Measurements from ENCODE around the gene TMEM86A. TPM values are rescaled to one million over a fixed set of nuclear protein-coding genes. Genes with fewer than 3 reads are reported as not detected.
"Not testable (repeated sequence)": the region's sequence is repeated elsewhere in the genome, so short reads cannot be mapped to it uniquely, and the experiment has no call there.

TMEM86A gene
- total and polyA plus RNA-seq, 2 of the 13 experiments (the other 11 are each of a cell fraction or from before 2014, with no cell fraction given), result 0.03 to 0.07 TPM

DNA sequence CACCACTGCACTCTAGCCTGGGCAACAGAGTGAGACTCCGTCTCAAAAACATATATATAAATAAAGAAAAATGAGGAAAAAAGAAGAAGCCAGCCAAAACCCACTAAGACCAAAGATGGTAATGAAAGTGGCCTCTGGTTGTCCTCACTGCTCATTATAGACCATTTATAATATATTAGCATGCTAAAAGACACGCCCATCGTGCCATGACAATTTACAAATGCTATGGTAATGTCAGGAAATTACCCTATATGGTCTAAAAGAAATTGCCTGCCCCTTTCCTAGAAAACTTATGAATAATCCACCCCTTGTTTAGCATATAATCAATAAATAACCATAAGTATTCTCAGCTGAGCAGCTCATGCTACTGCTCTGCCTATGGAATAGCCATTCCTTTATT, 16.1 kb upstream of the TMEM86A start (continued):
- TF ChIP-seq, protein P1, sequence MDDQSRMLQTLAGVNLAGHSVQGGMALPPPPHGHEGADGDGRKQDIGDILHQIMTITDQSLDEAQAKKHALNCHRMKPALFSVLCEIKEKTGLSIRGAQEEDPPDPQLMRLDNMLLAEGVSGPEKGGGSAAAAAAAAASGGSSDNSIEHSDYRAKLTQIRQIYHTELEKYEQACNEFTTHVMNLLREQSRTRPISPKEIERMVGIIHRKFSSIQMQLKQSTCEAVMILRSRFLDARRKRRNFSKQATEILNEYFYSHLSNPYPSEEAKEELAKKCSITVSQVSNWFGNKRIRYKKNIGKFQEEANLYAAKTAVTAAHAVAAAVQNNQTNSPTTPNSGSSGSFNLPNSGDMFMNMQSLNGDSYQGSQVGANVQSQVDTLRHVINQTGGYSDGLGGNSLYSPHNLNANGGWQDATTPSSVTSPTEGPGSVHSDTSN (CRISPR knock-in tag; IDR thresholded peaks at IDR 0.05; ENCODE audit: borderline replicate concordance), result no peak

DNA sequence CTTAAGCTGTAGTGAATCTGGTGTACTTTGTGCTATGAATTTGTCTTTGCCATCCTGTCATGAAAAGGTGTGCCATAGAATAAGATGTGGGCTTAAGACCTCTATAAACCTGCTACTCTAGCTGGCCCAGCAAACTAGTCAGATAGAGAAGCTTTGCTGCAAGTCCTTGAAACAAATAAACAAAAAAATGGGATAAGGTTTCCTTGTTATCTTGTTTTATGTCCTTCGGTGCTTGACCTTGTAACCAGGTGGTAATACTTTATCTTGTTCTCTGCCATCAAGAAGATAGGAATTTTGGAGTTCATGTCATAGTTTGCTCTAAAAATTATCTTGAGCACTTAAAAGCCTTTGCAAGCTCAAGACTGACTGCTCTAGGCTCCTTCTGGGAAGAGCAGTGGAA, 14.3 kb upstream of the TMEM86A start:
- in situ Hi-C loops (cut with HindIII; ENCODE audit: extremely low pct_ligation_motif_present, low pct_unique_long_range_greater_than_20kb) (no loop called here), intact Hi-C loops (cut with micrococcal nuclease; ENCODE audit: unreplicated experiment) (no loop called here)
- Histone ChIP-seq H3K36me3 (replicated peaks in 1 of 2; ENCODE audit: control insufficient read depth in 1 of 2, insufficient read depth in 2 of 2, low read length in 2 of 2) (no peaks in the 10 kb centered on the region), H3K27ac (ENCODE audit: extremely low read length, insufficient read depth, low read length) (no peak overlapping the region), H3K4me1 (ENCODE audit: insufficient read depth, low read length) (peaks cover 13% of the 10 kb centered on the region), H3K9me3 (ENCODE audit: low read length) (no peaks in the 10 kb centered on the region), H3K27me3 (ENCODE audit: control insufficient read depth in 1 of 2, insufficient read depth in 2 of 2, low read length in 2 of 2) (peaks cover 2 to 8% of the 10 kb centered on the region in 2 experiments; a peak in 2 of 5 replicates), H3K9ac (ENCODE audit: insufficient read depth, low read depth, low read length) (no peak overlapping the region), H4K20me1 (ENCODE audit: insufficient read depth, low read length) (no peaks in the 10 kb centered on the region), H3K4me2 (ENCODE audit: low read depth, low read length) (no peak overlapping the region), H3K79me2 (ENCODE audit: insufficient read depth, low read length) (no peaks in the 10 kb centered on the region), H3K4me3 (replicated peaks in 1 of 3; ENCODE audit: insufficient read depth in 1 of 3, low read depth in 2 of 3, low read length in 3 of 3) (no peak overlapping the region), H2AFZ (ENCODE audit: low read length) (no peak overlapping the region)
- BruUV-seq (replicated peaks), result no TSS peak
- FAIRE-seq, result no peak
- CTCF ChIA-PET (ENCODE audit: low intra/inter-chr PET ratio, low total read pairs), result no interaction called here
- POLR2A ChIA-PET, result no interaction called here
- TF ChIP-seq ZNF343 (CRISPR knock-in tag; IDR thresholded peaks at IDR 0.05) (no peak), ZNF225 (CRISPR knock-in tag; IDR thresholded peaks at IDR 0.05) (no peak), PAF1 (CRISPR knock-in tag; IDR thresholded peaks at IDR 0.05) (no peak), MEIS1 (CRISPR knock-in tag; IDR thresholded peaks at IDR 0.05; ENCODE audit: borderline replicate concordance) (no peak), TBL1XR1 (IDR thresholded peaks at IDR 0.05; ENCODE audit: borderline replicate concordance, low read length, partially characterized antibody) (no peak), KDM4B (CRISPR knock-in tag; IDR thresholded peaks at IDR 0.05) (no peak), ARNT2 (CRISPR knock-in tag; IDR thresholded peaks at IDR 0.05; ENCODE audit: low read depth) (no peak), IKZF1 (IDR thresholded peaks at IDR 0.05) (no peak), ZNF703 (CRISPR knock-in tag; IDR thresholded peaks at IDR 0.05; ENCODE audit: borderline replicate concordance) (no peak), SMARCC2 (IDR thresholded peaks at IDR 0.05) (no peak), ZNF382 (CRISPR knock-in tag; IDR thresholded peaks at IDR 0.05; ENCODE audit: borderline replicate concordance) (no peak), ZNF496 (CRISPR knock-in tag; IDR thresholded peaks at IDR 0.05; ENCODE audit: insufficient replicate concordance) (no peak)
- TF ChIP-seq, protein P1 (CRISPR knock-in tag; IDR thresholded peaks at IDR 0.05; ENCODE audit: borderline replicate concordance), result no peak
- no peak for ATAC-seq
- 41% methylated on average over 1 of the region's 1 CpG for WGBS (ENCODE audit: low lambda C conversion rate)
- DNase-seq (ENCODE audit: low spot score), result no peak

DNA sequence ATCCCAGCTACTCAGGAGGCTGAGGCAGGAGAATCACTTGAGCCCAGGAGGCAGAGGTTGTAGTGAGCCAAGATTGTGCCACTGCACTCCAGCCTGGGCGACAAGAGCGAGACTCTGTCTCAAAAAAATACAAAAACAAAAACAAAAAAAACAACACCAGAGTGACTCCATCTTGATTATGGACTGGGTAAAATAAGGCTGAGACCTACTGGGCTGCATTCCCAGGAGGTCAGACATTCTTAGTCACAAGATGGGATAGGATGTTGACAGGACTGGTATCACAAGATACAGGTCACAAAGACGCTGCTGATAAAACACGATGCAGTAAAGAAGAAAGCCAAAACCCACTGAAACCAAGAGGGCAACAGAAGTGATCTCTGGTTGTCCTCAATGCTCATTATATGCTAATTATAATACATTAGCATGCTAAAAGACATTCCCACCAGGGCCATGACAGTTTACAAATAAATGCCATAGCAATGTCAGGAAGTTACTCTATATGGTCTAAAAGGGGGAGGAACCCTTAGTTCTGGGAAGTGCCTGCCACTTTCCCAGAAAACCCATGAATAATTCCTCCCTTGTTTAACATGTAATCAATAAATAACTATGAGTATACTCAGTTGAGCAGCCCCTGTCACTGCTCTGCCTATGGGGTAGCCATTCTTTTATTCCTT, 7.0 kb upstream of the TMEM86A start:
- H4K20me1 ChIP-seq (ENCODE audit: insufficient read depth, low read length); H2AFZ ChIP-seq (ENCODE audit: low read length); CTCF ChIA-PET (ENCODE audit: low intra/inter-chr PET ratio, low total read pairs); H3K79me2 ChIP-seq (ENCODE audit: insufficient read depth, low read length); BruUV-seq (replicated peaks); FAIRE-seq; in situ Hi-C loops (cut with HindIII; ENCODE audit: extremely low pct_ligation_motif_present, low pct_unique_long_range_greater_than_20kb); H3K27ac ChIP-seq (ENCODE audit: extremely low read length, insufficient read depth, low read length); H3K4me3 ChIP-seq (replicated peaks in 1 of 3; ENCODE audit: insufficient read depth in 1 of 3, low read depth in 2 of 3, low read length in 3 of 3); DNase-seq (ENCODE audit: low spot score); H3K9me3 ChIP-seq (ENCODE audit: low read length); POLR2A ChIA-PET; intact Hi-C loops (cut with micrococcal nuclease; ENCODE audit: unreplicated experiment); H3K4me1 ChIP-seq (ENCODE audit: insufficient read depth, low read length); H3K36me3 ChIP-seq (replicated peaks in 1 of 2; ENCODE audit: control insufficient read depth in 1 of 2, insufficient read depth in 2 of 2, low read length in 2 of 2); ATAC-seq; H3K27me3 ChIP-seq (ENCODE audit: control insufficient read depth in 1 of 2, insufficient read depth in 2 of 2, low read length in 2 of 2); H3K4me2 ChIP-seq (ENCODE audit: low read depth, low read length); H3K9ac ChIP-seq (ENCODE audit: insufficient read depth, low read depth, low read length): not testable (repeated sequence)
- WGBS (ENCODE audit: low lambda C conversion rate), result 26% methylated on average over 4 of the region's 4 CpGs
